ENCODE measurements around the gene CD177.
"Not testable (repeated sequence)": the region's sequence is repeated elsewhere in the genome, so short reads cannot be mapped to it uniquely, and the experiment has no call there.

The CD177 gene

GRCh38 chr19:43380008-43380407 is 26.5 kb downstream of the CD177 start:
- no peak for DNase-seq (ENCODE audit: low read depth in 4 of 4, low spot score in 1 of 4)

DNA sequence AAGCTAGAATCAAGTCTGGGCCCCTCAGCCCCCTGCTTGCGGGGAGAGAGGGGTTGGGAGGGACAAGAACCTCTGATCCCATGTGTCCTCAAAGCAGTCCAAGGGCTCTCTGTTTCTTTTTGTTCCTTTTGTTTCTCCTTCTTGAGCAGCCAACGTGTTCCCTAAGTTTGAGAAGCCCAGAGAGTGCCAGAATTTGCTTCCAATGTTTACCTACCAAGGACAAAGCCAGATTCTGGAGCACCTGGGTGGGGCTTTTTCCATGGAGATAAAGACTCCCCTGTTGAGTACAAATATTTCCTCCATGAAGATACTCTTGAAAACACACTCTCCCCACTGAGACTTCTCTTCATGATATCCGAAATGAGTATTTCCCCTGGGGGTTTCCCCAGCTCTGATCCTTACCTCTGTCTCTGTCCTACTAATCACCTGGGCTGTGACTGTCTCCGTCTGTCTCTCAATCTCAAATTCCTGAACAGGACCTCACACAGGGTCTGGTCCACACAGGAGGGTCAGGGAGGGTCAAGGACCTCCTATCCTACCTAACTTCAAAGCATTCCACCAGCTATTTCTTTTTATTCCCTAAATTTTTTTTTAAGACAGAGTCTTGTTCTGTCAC is 27.4 kb downstream of the CD177 start:
- no peak for DNase-seq (ENCODE audit: low read depth in 4 of 4, low spot score in 1 of 4)

DNA sequence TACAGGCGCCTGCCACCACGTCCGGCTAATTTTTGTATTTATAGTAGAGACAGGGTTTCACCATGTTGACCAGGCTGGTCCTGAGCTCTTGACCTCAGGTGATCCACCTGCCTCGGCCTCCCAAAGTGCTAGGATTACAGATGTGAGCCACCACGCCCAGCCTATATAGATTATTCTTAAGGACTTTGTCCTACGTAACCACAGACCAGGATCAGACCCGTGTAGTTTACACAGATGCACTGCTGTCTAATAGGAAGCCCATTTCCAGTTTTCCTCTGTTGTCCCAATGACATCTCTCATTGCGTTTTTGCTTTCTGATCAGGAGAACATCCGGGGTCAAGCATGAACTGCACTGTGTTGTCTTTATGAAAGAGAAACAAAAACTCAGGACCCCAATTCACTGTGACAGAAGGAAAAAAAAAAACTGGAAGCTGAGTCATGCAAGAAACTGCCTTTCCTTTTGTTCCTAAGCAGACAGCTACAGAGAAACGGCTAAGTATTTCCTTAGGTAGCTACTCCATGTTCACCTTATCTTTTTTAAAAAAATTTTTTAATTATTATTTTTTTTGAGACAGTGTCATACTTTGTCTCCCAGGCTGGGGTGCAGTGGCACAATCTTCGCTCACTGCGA is 29.2 kb downstream of the CD177 start:
- DNase-seq (ENCODE audit: low read depth in 4 of 4, low spot score in 1 of 4) = not testable (repeated sequence)

- DNase-seq (ENCODE audit: low read depth in 4 of 4, low spot score in 1 of 4) = not testable (repeated sequence)
These were observed 29.8 kb downstream of the CD177 start for GRCh38 chr19:43383254-43383653.

DNA sequence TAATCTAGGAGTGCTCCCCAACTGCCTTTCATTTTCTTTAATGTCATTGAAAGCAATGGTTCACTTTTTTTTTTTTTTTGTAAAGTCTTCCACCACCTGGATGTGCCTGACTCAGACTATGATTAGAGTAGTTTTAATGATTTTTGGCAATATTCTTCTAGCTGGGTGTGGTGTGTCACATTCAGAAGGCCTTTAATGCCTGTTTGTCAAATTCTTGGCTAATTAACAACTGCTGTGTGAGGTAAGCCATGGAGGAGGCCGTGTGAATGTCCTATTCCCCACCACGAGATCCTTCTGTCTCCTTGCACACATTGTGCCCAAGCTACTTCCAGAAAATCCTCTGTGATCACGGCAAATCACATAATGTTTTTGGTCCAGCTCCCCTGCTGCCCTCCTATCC is 30.3 kb downstream of the CD177 start:
- not testable (repeated sequence) for DNase-seq (ENCODE audit: low read depth in 4 of 4, low spot score in 1 of 4)

DNA sequence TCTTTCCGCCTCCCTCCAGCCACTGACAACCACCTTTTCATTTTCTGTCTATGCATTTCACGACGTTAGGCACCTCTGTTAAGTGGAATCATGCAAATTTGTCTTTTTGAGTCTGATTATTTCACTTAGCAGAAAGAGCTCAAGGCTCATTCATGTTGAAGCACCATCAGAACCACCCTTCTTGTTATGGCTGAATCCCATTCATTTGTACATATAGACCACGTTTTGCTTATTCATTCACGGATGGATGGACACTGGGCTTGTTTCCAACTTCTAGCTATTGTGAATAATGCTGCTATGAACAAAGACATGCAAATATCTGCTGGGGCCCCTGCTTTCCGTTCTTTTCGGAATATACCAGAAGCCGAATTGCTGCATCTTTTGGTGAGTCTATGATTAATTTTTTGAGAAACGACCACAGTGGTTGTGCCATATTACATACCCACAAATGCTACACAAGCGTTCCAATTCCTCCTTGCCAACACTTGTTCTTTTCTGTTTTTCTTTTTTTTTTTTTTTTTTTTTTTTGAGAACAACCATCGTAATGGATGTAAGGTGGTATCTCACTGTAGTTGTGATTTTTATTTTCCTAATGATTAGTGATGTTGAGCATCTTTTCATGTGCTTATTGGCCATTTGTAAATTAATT is 37.5 kb downstream of the CD177 start:
- DNase-seq (ENCODE audit: low read depth in 4 of 4, low spot score in 1 of 4) = not testable (repeated sequence)

DNA sequence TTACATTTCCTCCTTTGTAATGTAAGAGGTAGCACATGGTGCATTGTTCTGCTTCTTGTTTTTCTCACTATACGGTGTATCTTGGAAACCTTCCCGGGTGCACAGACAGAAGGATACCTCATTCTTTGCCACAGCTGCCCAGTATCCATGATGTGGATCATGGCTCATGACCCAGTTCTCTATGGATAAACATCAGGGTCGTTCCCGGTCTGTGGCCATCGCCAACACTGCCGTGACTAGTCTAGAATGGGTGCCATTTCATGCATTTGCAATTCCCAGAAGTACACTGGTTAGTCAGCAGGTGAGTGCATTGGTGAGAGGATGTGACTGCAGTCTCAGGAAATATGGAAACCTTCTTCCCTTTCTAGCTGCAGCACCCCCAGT is 38.1 kb downstream of the CD177 start:
- DNase-seq (ENCODE audit: low read depth in 4 of 4, low spot score in 1 of 4) = not testable (repeated sequence)

- DNase-seq (ENCODE audit: low read depth in 4 of 4, low spot score in 1 of 4) = not testable (repeated sequence)
These were observed 40.0 kb downstream of the CD177 start for GRCh38 chr19:43393501-43393900.

DNA sequence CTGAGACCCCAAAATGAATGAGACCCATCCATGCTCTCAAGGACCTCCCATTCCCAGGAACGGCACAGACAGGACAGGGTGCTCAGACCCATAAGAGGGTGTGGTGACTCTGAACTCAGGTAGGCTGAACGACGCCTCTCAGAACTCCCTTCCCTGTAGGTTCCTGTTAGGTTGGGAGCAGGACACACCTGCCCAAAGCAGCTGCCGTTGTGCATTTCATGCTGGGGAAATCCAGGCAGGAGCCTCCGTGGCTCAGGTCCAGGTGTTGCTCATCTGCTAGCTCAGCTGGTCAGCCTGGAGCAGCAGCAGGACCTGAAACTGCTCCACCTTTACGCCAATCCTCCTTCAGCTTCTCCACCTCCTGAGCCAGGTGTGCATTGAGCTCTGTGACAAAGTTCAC is 42.1 kb downstream of the CD177 start:
- DNase-seq (ENCODE audit: low read depth in 4 of 4, low spot score in 1 of 4) = no peak

GRCh38 chr19:43406297-43406696 is 52.8 kb downstream of the CD177 start:
- no peak for DNase-seq (ENCODE audit: low read depth in 4 of 4, low spot score in 1 of 4)

- no peak for DNase-seq (ENCODE audit: low read depth in 4 of 4, low spot score in 1 of 4)
These were observed 54.0 kb downstream of the CD177 start for GRCh38 chr19:43407416-43408005.

- no peak for DNase-seq (ENCODE audit: low read depth in 4 of 4, low spot score in 1 of 4)
These were observed 54.6 kb downstream of the CD177 start for GRCh38 chr19:43408043-43408442.

- DNase-seq (ENCODE audit: low read depth in 4 of 4, low spot score in 1 of 4) = no peak
These were observed 55.9 kb downstream of the CD177 start for GRCh38 chr19:43409415-43409814.

DNA sequence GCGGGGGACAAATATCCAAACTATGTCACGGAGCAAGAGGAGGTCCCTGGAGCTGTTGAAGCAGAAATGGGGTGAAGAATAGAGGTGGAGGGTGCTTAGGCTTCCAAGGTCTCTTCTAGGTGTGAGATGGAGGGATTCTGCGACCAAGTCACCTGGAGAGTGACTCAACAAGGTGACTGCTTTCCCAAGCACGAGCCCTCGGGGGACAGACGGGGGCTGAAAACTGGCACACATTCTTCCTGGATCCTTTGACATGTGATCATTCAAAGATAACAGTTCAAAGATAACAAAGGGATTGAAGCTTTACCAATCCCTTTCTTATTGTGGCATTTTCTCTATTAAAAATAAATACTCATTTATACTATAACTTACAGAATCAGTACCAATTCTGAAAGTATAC is 59.0 kb downstream of the CD177 start:
- DNase-seq (ENCODE audit: low read depth in 4 of 4, low spot score in 1 of 4) = no peak
